Measurements from ENCODE around the gene UMPS. TPM values are rescaled to one million over a fixed set of nuclear protein-coding genes. Genes with fewer than 3 reads are reported as not detected.

The UMPS gene
- total RNA-seq, 4 donors from 2014 or later = 13.4 to 19.9 (median 15.8) TPM

- no peak for DNase-seq (ENCODE audit: low spot score in 2 of 2)
- TF ChIP-seq CTCF (IDR thresholded peaks at IDR 0.05) (no peak), POLR2A (IDR thresholded peaks at IDR 0.05) (no peak)
- 82 to 83% methylated on average over 4 of the region's 4 CpGs for WGBS, 2 donors
- no peak overlapping the region for H3K4me3 ChIP-seq (ENCODE audit: low read depth, poor library complexity, severe bottlenecking)
- intact Hi-C loops (cut with DNase I; ENCODE audit: low total_unique reads) = no loop called here
These were observed 32.4 kb downstream of the UMPS start for GRCh38 chr3:124762661-124763011.

GRCh38 chr3:124763206-124763605 is 33.0 kb downstream of the UMPS start:
- TF ChIP-seq POLR2A (IDR thresholded peaks at IDR 0.05) = no peak
- no peak for TF ChIP-seq CTCF (IDR thresholded peaks at IDR 0.05)
- intact Hi-C loops (cut with DNase I; ENCODE audit: low total_unique reads) = no loop called here
- 99% methylated on average over 8 of the region's 8 CpGs for WGBS, 2 donors
- no peak overlapping the region for H3K4me3 ChIP-seq (ENCODE audit: low read depth, poor library complexity, severe bottlenecking)
- DNase-seq (ENCODE audit: low spot score in 2 of 2) = no peak

- intact Hi-C loops (cut with DNase I; ENCODE audit: low total_unique reads) = no loop called here
- H3K4me3 ChIP-seq (ENCODE audit: low read depth, poor library complexity, severe bottlenecking) = no peak overlapping the region
- DNase-seq (ENCODE audit: low spot score in 2 of 2) = no peak
- 86 to 88% methylated on average over 15 of the region's 15 CpGs for WGBS, 2 donors
- TF ChIP-seq CTCF (IDR thresholded peaks at IDR 0.05) (no peak), POLR2A (IDR thresholded peaks at IDR 0.05) (no peak)
These were observed 33.5 kb downstream of the UMPS start for GRCh38 chr3:124763644-124764358.

GRCh38 chr3:124764746-124765145 is 34.5 kb downstream of the UMPS start:
- intact Hi-C loops (cut with DNase I; ENCODE audit: low total_unique reads) = no loop called here
- 67 to 74% methylated on average over 5 of the region's 5 CpGs for WGBS, 2 donors
- TF ChIP-seq POLR2A (IDR thresholded peaks at IDR 0.05) = no peak
- TF ChIP-seq CTCF (IDR thresholded peaks at IDR 0.05) = no peak
- no peak for DNase-seq (ENCODE audit: low spot score in 2 of 2)
- no peak overlapping the region for H3K4me3 ChIP-seq (ENCODE audit: low read depth, poor library complexity, severe bottlenecking)

GRCh38 chr3:124765197-124765840 is 35.1 kb downstream of the UMPS start:
- H3K4me3 ChIP-seq (ENCODE audit: low read depth, poor library complexity, severe bottlenecking) = no peak overlapping the region
- no peak for DNase-seq (ENCODE audit: low spot score in 2 of 2)
- no peak for TF ChIP-seq POLR2A (IDR thresholded peaks at IDR 0.05)
- 73 to 89% methylated on average over 5 of the region's 5 CpGs for WGBS, 2 donors
- intact Hi-C loops (cut with DNase I; ENCODE audit: low total_unique reads) = no loop called here

GRCh38 chr3:124766113-124767095 is 36.2 kb downstream of the UMPS start:
- intact Hi-C loops (cut with DNase I; ENCODE audit: low total_unique reads) = no loop called here
- WGBS, 2 donors = 81 to 82% methylated on average over 16 of the region's 16 CpGs
- H3K4me3 ChIP-seq (ENCODE audit: low read depth, poor library complexity, severe bottlenecking) = no peak overlapping the region
- DNase-seq (ENCODE audit: low spot score in 2 of 2) = no peak
- TF ChIP-seq CTCF (IDR thresholded peaks at IDR 0.05) (no peak), POLR2A (IDR thresholded peaks at IDR 0.05) (no peak)
